GM19351 (cell line): ENCODE results near the gene PLEKHA7.

Source experiments
- ATAC-seq: cut with Tn5 transposase; IDR thresholded peaks from one replicate; pipeline ENCODE4 v1.9.1; 2021; ENCODE audit warnings: mild to moderate bottlenecking, moderate library complexity; ENCODE audit not compliant: unreplicated experiment

Gene PLEKHA7

DNA sequence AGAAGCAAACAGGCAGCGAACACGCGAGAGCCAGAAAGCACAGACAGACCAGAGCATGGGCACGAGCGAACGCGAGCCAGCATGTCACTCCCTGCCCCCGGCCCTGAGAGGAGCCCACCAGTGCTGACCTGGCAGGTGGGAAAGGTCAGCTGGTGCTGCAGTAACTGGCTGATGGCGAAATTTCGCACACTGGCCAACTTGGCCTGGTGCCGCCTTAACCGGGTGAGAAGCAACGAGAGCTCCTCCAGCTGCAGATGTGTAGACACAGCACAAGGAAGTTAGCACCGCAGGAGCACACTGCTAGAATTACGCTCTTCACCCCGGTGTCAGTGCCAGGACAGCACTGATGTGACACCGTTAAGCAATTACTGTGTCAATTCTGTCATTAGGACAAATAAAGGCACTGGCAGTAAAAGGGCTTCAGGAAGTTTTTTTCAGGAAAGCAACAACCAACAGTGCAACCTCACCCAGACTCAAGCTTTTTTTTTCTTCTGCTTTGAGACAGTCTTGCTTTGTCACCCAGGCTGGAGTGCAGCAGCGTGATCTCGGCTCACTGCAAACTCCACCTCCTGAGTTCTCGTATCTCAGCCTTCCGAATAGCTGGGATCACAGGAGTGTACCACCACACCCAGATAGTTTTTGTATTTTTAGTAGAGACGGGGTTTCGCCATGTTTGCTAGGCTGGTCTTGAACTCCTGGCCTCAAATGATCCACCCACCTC is 199.0 kb downstream of the PLEKHA7 start:
- no peak for ATAC-seq

DNA sequence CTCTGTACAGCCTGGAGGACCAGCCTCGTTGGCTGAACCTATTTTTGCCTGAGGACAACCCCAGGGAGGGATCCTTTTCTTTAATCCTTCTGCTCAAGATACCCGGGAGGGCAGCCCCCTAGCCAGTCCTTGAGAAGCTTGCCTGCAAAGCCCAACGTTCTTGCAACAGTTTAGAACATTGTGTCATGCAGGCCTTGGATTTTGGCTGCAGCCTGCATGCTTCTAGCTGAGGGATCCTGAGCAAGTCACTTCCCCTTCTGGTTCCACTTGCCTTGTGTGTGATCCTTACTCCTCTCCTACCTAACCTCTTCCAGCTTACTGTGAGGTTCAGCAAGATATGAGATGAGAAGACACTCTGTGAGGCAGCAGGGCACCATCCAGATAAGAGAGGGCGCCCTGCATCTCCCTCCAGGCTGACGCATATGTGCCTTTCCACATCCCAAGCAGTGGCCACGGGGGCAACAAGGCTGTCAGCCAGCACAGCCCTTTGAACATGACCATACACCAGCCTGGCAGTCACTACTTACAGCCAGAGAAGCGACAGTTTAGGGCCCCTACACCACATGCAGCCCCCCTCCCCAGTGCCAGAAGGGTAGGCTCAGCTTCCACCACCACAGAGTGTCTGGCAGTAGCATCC is 199.7 kb downstream of the PLEKHA7 start:
- no peak for ATAC-seq

DNA sequence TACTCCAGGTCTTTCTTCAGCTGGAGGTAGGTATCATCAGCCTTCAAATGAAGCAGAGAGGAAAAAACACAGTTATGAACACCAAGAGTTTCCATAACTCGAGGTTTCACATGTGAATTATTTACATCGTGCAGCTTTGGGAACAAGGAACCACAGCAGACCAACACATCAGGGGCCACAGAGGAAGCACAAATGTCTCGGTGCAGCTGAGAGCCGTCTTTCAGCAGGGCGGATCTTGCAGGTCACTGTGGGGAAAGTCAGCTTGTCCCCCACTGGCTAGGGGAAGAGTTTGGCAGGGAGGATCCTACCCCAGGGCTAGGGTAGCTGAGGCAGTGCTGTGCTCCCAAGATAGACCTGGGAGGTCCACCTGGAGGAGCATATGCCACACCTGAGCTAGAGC is 201.1 kb downstream of the PLEKHA7 start:
- no peak for ATAC-seq

DNA sequence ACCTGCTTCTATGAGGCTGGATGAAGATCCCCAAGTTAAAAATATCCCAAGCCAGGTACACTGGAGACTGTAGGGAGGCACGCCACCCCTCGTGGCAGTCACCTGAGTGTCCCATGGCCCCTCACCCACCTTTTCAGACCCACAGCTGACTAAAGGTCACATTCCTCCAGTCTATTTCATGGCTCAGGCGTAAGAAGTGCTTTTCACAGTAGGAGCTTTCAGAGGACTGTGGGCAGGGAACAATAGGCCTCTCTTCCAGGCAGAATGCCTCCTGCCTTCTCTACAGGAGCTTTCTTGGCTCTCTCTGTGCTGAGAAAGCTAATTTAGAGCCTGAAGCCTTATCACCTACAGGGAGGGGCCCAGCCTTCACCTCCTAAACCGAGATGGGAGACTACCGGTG is 201.9 kb downstream of the PLEKHA7 start:
- ATAC-seq, result no peak

DNA sequence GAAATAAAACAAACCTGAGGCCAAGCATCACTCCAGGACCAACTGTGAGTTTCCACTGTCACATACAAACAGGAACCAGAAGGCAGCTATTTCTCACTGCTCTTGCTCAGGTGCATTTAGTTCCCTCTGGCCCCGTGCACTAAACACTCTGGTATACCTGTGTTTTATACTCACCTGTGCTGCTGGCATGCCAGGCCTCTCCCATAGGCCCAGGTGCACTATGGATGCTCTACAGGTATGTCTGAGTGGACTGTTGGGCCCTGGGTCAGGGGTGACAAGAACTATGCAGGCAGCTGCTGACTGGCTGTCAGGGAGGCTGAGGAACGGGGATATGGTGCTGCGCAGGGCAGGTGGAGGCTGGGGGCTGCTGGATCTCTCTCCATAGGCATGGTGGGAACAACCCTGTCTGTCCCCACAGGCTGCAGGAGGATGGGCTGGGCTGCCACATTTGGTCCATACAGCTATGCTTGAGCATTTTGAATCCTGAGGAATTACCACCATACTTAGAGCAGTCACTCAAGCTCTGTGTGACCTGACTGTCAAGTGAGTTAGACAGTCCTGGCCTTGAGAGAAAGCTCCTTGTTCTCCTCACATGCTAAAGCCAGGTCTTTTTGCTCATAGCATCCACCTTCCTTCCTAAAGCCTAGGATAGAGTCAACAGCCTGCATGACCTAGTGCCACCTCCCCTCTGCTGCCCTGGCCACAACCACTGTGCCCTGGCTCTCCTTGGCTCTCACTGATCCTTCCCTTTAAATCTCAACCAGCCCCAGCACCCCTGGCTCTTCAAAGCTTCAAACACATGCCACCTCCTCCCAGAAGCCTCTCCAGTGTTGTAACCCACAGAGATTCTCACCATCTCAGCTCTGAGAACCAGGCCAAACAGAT is 202.8 kb downstream of the PLEKHA7 start:
- no peak for ATAC-seq

DNA sequence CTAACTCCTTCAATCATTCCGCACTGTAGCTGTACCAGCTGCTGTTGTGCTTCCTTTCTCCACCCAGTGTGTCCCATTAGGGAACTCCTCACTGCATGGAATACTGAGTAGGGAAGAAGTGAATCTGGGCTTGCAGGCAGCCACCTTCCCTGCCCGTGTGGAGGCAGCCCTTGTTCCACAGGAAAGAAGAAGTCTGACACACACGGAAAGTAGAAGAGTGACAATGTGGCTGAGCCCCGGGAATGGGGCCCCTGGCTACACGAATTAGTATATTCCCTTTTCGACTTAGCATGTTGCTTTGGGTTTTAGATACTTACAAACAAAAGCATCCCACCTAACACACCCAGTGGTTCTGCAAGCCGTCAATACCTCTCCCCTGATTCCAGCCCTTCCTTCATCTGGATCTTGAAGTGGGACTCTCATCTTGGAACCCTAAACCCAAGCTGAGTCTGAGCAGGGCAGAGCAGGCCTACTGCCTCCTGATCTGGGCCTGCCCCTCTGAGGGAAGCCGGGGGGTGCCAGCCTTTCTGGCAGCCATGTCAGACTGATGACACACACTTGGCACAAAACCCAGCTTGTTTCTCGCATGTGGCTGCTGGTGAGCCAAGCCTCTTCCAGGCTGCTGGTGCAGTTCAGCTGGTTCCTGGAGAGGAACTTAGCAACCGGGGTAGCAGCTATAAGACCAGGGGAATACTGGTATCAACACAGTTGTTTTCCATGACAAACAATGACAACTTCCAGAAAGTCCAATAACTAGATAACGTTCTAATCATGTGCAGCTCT is 204.1 kb downstream of the PLEKHA7 start:
- ATAC-seq, result no peak

DNA sequence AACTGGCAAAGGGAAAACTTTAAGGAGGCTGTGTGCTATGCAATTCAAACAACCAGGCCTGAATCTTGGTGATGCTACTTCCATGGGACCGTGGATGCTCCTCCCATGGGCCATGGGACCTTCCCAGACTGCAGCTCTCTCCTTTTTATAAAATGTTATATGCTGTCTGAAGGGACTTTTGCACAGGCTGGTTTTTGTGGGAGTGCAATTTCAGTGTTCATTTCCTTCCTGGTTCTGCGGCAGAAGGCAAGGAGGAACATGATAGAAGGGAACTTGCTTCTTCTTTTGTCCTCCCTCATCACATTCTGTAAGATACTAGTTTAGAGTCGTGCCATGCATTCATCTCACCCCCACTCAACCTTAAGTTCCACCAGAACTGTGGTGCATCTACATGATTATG is 206.9 kb downstream of the PLEKHA7 start:
- ATAC-seq, result no peak

DNA sequence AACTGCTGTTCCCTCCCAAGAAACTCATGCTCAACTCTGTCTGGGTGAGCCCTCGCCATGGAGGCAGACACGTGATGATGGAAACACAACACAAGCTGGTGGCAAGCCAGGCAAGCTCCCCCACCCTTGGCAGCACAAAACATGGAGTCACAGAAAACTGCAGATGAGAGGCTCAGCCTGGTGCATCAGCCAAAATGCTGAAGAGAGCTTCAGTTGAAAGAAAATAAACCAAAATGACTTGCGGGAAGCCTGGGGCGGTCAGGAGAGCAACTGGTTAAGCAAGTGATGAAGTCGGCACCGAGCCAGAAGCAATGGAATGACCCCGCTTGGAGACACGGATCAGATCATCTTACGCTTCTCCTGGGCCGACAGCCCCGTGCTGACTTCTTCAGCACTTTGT is 207.4 kb downstream of the PLEKHA7 start:
- ATAC-seq, result no peak

DNA sequence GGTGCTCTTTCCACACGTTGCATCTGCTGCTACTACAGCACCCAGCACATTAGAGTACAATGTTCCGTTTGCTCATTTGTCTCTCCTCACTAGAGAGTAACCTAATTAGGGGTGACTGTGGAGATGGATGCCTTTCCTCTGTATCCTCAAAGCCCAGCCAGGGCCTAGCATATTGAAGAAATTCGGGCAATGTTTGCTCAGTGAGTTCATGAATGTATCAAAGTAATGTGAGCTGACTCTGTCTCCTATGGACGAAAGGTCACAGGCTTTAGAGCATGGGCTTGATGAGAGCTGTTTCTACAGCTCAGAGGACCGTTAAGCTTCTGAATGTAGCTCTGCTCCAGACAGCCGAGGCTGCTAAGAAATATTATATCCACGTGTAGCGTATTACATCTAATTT is 208.3 kb downstream of the PLEKHA7 start:
- ATAC-seq, result no peak

DNA sequence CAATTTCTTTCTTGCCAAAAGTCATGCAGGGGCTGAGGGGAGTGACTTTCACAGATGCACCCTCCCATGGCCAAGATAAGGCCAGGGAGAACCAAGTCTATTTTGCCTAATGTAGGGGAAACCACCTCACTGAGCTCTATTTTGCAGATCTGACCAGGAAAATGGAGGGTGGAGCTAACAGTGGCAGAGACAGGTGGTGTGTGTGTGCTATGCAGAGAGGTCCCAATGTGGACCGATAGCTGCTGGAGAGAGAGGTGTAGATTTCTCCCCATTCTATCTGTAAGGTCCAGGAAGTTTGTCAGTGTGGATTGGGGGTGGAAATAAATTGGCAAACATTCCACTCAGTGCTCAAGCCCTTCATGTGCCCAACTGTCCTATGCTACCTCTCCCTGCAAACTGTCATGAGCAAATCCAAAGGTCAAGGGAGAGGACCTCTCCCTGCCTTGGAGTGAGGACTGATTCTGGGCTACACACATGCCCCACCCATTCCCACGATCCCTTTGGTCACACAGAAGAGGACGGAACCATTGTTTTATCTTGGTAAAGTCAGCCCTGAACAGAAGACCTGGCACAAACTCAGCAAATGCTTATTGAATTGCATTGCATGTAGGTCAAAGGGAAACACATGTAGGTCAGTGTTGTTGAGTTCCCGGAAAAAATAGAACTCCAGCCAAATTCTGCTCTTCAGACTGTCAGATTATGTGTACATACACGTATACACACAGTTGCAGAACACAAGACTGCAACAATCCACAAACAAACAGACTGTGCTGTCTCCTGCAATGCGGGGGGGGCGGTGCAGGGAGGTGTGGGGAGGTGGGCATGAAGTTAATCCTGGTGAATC is 209.9 kb downstream of the PLEKHA7 start:
- ATAC-seq, result no peak

DNA sequence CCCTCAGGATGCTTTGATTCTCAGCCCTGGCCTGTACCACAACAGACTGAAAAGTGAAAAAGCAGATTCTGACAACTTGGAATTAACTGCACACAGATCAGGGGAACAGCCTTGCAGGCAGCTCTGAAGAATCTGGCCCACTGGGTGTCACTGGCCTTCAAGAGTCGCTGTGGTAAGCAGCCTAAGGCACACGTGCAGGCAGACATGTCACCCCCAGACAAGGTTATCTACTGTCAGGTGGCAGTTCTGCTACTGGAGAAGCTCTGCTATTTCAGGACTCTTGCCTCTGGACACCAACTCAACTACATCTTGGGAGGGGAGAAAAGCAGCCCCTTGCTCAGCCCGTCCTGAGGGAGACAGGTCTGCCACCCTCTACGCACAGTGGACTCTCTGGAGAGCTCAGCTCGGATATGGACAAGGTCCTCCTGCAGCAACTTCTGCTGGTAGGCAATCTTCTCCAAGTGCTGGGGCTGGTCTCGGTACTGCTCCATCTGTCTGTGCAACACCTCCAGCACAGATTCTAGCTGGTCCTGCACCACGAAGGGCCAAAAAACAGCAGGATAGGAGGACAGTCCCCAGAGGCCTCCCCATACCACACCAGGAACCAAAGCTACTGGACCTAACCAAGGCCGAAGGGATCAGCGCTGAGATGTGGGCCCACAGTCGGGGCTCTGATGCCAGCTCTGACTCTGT is 212.8 kb downstream of the PLEKHA7 start:
- ATAC-seq, result no peak

DNA sequence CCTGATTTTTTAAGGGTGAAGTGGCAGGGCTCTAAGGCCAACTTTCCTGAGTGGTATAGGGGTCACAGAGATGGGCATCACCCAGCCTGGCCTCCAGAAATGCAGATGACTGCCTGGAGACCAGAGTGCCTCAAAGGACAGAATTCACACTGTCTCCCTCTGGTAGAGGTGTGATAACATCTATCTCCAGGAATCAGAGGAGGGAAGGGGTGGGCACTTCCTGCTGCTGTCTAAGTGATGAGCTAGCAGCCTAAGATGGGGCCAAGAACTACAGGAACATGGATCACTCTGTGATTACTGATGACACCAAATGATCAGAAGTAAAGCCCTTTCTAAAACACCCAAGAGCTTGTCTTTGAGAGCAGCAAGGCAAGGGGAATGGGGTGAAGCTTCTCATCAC is 213.8 kb downstream of the PLEKHA7 start:
- ATAC-seq, result no peak

DNA sequence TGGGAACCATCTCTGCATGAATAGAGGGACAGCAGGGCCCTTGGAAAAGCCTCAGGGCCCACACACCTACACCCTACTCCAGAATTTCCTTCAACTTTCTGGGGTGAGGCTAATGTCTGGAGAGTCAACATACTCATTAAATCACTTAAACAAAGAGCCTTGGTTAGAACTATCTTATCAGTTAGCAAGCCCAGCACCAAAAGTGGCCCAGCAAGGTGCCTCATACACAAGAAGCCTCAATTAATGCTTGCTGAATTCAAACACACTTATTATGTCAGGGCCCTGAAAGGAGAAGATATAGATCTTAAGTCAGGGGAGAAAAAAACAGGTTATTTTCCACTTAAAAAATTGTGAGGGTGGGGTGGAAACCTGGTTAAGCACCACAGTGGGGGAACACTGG is 214.3 kb downstream of the PLEKHA7 start:
- ATAC-seq, result no peak

DNA sequence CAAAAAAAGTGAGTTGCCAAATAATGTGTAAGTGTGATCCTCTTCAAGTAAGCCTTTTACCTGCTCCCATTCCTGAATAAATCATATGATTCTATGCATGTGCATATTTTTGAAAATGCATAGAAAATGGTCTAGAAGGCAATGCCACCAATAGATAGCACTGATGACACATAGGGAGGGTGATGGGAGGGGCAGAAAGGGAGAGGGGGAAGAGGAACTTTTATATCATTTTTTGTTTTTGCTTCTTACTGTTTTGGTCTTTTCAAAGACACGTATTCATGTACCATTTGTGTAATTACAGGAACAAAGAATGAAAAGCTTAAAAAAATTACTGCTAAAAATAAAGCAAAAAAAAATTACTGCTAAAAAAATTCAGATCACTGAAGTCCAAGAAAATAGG is 215.0 kb downstream of the PLEKHA7 start:
- no peak for ATAC-seq

DNA sequence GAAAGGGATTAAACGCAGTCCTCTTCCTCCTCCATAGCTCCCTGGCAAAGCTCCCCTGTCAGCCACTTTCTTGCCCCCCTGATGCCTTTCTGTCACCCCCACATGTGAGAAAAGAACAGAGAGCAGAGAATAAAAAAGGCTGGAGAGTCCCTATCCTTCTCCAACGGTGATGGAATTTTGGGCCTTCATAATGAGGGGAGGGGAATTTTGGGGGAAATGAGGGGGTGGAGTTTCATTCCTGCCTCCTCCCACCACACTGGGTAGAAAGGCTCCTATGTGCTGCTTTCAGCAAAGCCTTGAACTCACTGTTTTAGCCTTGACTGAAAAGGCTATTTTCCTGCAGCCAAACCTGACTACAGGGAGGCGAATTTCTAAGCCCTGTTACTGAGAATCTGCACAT is 216.4 kb downstream of the PLEKHA7 start:
- no peak for ATAC-seq

DNA sequence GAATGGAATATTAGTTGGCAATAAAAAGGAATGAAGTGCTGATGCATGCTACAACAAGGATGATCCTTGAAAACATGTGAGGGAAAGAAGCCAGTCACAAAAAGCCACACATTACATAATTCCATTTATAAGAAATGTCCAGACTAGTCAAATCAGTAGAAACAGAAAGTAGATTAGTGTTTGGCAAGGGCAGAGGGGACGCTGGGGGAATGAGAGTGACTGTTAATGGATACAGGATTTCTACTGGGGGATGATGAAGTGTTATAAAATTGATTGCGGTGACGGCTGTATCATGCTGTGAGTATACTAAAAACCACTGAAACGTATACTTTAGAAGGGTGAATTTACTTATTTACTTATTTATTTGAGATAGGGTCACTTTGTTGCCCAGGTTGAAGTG is 217.9 kb downstream of the PLEKHA7 start:
- ATAC-seq, result no peak

DNA sequence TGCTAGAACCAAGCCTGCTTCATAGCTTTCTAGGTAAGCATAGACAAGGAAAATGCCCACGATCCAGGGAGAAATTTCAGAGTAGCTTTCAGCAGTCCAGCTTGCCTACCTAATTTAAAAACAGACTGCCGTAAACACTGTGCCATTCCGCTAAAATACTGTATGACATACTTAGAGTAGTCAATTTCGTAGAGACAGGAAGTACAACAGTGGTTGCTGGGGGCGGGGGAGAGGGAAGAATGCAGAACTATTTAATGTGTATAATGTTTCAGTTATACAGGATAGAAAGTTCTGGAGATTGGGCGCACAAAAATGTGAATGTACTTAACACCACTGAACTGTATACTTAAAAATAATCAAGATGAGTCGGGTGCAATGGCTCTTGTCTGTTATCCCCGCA is 219.1 kb downstream of the PLEKHA7 start:
- ATAC-seq, result no peak

DNA sequence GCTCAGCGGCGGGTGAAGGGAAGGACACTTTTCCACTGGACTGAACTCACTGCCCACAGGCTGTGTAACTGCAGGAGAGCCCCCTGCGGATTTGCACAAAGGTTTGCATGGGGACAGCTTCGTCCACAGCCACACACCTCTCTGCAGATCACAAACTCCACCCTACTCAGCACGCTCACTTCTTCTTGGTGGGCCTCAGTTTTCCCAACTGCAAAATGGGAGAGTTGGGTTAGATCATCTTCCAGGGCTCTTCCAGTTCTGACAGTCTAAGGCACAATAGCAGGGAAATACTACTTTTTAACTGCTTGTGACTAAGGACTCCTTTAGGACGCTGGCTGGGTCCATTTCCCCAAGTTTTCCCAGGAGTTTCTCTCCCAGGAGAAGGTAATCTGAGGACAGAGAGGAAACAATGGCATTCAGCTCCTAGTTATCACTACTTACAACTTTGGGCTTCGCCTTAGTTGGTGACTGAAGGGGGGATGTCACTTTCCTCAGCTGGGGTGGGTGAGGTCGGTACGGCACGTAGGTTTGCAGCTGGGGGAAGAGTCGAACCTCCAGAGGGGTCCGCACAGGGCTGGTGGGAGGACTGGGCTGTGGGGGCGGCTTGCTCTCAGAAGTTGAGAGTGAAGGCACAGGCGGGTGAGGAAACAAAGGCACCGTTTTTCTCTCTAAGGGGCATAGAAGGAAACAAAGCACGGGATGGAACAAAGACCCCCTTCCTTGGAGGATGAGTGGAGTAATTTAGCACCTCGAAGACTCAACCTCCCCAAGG is 220.0 kb downstream of the PLEKHA7 start:
- no peak for ATAC-seq

DNA sequence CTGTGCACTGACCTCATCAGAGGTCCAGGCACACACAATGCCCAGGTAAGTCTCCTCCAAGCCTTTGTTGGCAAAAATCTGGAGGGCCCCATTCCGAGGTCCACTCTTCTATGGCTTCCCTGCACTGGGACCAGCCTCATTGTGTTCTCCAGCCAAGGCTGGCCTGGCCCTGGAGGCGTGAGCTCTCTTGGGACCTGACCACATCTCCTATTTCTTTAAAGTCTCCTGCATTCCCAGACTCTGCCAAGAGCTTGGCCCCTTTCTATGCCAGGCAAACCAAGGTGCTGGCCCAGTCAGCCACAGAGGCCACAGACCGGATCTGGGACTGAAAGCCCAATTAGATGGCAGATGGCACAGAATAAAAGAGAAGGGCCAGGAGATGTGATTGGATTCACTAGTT is 220.7 kb downstream of the PLEKHA7 start:
- no peak for ATAC-seq
